ENCODE results near the gene ADSS1. TPM values are rescaled to one million over a fixed set of nuclear protein-coding genes. Genes with fewer than 3 reads are reported as not detected.

Gene ADSS1
- total and polyA plus RNA-seq, 9 donors = 2.6 to 9.8 (median 4.1) TPM

GRCh38 chr14:104705340-104706047, 18.5 kb upstream of the ADSS1 start:
- no peaks in the 10 kb centered on the region for H3K4me1 ChIP-seq (ENCODE audit: insufficient read depth)
- 90 to 97% (median 95%) methylated on average over 21 of the region's 21 CpGs for WGBS, 3 donors
- intact Hi-C loops (cut with DNase I) = loop anchor here (2.0 to 5.0 kb wide), 2 partner anchors 53 to 55 kb away; no protein-coding TSS in a partner anchor
- DNase-seq = no peak
- no peak overlapping the region for H3K4me3 ChIP-seq
- no peak overlapping the region for H3K27ac ChIP-seq
- no peak for TF ChIP-seq EP300 (IDR thresholded peaks at IDR 0.05)
- no peak for TF ChIP-seq POLR2A (IDR thresholded peaks at IDR 0.05)
- no peak for TF ChIP-seq CTCF (IDR thresholded peaks at IDR 0.05)
- H3K27me3 ChIP-seq = no peaks in the 10 kb centered on the region
- no peaks in the 10 kb centered on the region for H3K9me3 ChIP-seq
- H3K36me3 ChIP-seq = no peaks in the 10 kb centered on the region

GRCh38 chr14:104706733-104707607, 17.1 kb upstream of the ADSS1 start:
- Histone ChIP-seq H3K27ac (no peak overlapping the region), H3K4me1 (ENCODE audit: insufficient read depth) (no peaks in the 10 kb centered on the region)
- TF ChIP-seq POLR2A (IDR thresholded peaks at IDR 0.05) (no peak), EP300 (IDR thresholded peaks at IDR 0.05) (no peak), CTCF (IDR thresholded peaks at IDR 0.05) (no peak)

GRCh38 chr14:104707608-104708595, 16.1 kb upstream of the ADSS1 start:
- no peak for TF ChIP-seq CTCF (IDR thresholded peaks at IDR 0.05)
- no peak for TF ChIP-seq EP300 (IDR thresholded peaks at IDR 0.05)
- no peak for TF ChIP-seq POLR2A (IDR thresholded peaks at IDR 0.05)
- no peaks in the 10 kb centered on the region for H3K4me1 ChIP-seq (ENCODE audit: insufficient read depth)
- no peaks in the 10 kb centered on the region for H3K27me3 ChIP-seq
- H3K36me3 ChIP-seq = no peaks in the 10 kb centered on the region
- WGBS, 3 donors = 34 to 50% (median 41%) methylated on average over 25 to 34 of the region's 34 CpGs
- no peak for DNase-seq
- H3K27ac ChIP-seq = no peak overlapping the region
- intact Hi-C loops (cut with DNase I) = loop anchor here (2.0 to 5.0 kb wide), 2 partner anchors 56 to 57 kb away; no protein-coding TSS in a partner anchor
- H3K9me3 ChIP-seq = no peaks in the 10 kb centered on the region
- H3K4me3 ChIP-seq = no peak overlapping the region

More at GRCh38 chr14:104706733-104707607, 17.1 kb upstream of the ADSS1 start:
- DNase-seq = no peak
- H3K4me3 ChIP-seq = no peak overlapping the region
- H3K27me3 ChIP-seq = no peaks in the 10 kb centered on the region
- 40 to 52% (median 46%) methylated on average over 19 to 28 of the region's 28 CpGs for WGBS, 3 donors
- H3K36me3 ChIP-seq = no peaks in the 10 kb centered on the region
- intact Hi-C loops (cut with DNase I) = loop anchor here (2.0 to 5.0 kb wide), 2 partner anchors 55 to 56 kb away; no protein-coding TSS in a partner anchor
- no peaks in the 10 kb centered on the region for H3K9me3 ChIP-seq
